ENCODE measurements around the gene BMF.

GRCh38 chr15:40146037-40146436, 37.4 kb upstream of the BMF start:
- no peak for TF ChIP-seq POLR2A (IDR thresholded peaks at IDR 0.05)
- no peak for TF ChIP-seq CTCF (IDR thresholded peaks at IDR 0.05)
